ENCODE results near the gene ALDOA.

DNA sequence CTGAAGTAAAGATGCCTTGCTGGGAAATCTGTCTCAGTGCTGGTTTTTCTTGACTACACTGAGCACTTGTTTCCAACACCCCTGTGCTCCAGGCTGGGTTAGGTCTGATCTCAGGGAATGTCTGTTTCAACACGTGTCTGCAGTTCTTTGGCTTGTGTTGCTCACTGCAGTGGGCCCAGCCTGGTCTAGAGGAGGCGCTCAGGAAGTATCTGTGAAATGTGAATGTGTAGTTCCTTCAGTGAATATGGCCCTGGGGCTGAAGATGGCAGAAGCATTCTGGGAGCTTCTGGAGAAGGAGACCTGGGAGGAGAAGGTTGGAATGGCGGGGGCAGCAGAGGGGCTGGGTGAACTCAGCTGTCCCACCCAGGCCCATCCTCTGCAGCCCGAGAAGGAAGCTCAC is 38.5 kb downstream of the ALDOA start:
- TF ChIP-seq POLR2A (IDR thresholded peaks at IDR 0.05): no peak
- TF ChIP-seq, protein P1, sequence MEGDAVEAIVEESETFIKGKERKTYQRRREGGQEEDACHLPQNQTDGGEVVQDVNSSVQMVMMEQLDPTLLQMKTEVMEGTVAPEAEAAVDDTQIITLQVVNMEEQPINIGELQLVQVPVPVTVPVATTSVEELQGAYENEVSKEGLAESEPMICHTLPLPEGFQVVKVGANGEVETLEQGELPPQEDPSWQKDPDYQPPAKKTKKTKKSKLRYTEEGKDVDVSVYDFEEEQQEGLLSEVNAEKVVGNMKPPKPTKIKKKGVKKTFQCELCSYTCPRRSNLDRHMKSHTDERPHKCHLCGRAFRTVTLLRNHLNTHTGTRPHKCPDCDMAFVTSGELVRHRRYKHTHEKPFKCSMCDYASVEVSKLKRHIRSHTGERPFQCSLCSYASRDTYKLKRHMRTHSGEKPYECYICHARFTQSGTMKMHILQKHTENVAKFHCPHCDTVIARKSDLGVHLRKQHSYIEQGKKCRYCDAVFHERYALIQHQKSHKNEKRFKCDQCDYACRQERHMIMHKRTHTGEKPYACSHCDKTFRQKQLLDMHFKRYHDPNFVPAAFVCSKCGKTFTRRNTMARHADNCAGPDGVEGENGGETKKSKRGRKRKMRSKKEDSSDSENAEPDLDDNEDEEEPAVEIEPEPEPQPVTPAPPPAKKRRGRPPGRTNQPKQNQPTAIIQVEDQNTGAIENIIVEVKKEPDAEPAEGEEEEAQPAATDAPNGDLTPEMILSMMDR (IDR thresholded peaks at IDR 0.05): no peak

Data from uterus (tissue), 2 donors.